ENCODE measurements around the gene OPCML.
A peak's percentile ranks its signal among the peaks of the same experiment; 100 is the strongest.

Gene OPCML

DNA sequence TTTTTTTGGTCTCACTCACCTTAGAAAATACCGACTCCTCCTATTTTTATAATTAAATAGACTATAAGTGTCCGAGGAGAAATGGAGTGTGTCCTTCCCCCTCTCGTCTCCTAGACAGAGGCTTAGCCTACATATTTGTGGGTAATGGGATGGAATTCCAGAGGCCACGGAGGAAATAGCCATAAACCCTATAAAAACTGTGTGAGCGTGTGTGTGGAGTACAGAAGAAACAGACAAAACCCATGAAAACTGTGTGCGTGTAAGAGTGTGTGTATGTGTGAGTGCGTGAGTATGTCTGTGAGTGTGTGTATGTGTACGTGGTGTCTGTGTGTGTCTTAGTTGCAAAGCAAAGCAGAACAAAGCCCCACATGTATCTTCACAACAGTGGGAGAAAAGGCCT lies 883.5 kb downstream of the OPCML start:
- no peak overlapping the region for H3K4me3 ChIP-seq (ENCODE audit: low read depth, low read length)
- no peak overlapping the region for H3K27ac ChIP-seq
- no peaks in the 10 kb centered on the region for H3K27me3 ChIP-seq (replicated peaks)
- in situ Hi-C loops (cut with HindIII; ENCODE audit: low pct_ligation_motif_present, low sequenced_read_pairs): no loop called here
- TF ChIP-seq CTCF (IDR thresholded peaks at IDR 0.05; ENCODE audit: low read depth, low read length, missing control alignments): no peak
- no peaks in the 10 kb centered on the region for H3K36me3 ChIP-seq (replicated peaks)
- DNase-seq: peak; percentile 42

- in situ Hi-C loops (cut with HindIII; ENCODE audit: low pct_ligation_motif_present, low sequenced_read_pairs): no loop called here
- H3K4me3 ChIP-seq (ENCODE audit: low read depth, low read length): no peak overlapping the region
- no peaks in the 10 kb centered on the region for H3K27me3 ChIP-seq (replicated peaks)
- no peak for DNase-seq
- H3K27ac ChIP-seq: no peak overlapping the region
- TF ChIP-seq CTCF (IDR thresholded peaks at IDR 0.05; ENCODE audit: low read depth, low read length, missing control alignments): no peak
- no peaks in the 10 kb centered on the region for H3K36me3 ChIP-seq (replicated peaks)
Observed at GRCh38 chr11:132646890-132647289, 885.4 kb downstream of the OPCML start.

GRCh38 chr11:132644520-132645239 lies 887.6 kb downstream of the OPCML start:
- in situ Hi-C loops (cut with HindIII; ENCODE audit: low pct_ligation_motif_present, low sequenced_read_pairs): no loop called here
- H3K4me3 ChIP-seq (ENCODE audit: low read depth, low read length): no peak overlapping the region
- DNase-seq: no peak
- TF ChIP-seq CTCF (IDR thresholded peaks at IDR 0.05; ENCODE audit: low read depth, low read length, missing control alignments): no peak
- H3K36me3 ChIP-seq (replicated peaks): no peaks in the 10 kb centered on the region
- H3K27me3 ChIP-seq (replicated peaks): no peaks in the 10 kb centered on the region
- H3K27ac ChIP-seq: no peak overlapping the region

- Histone ChIP-seq H3K4me3 (ENCODE audit: low read depth, low read length) (no peak overlapping the region), H3K27ac (no peak overlapping the region), H3K27me3 (replicated peaks) (no peaks in the 10 kb centered on the region), H3K36me3 (replicated peaks) (no peaks in the 10 kb centered on the region)
- in situ Hi-C loops (cut with HindIII; ENCODE audit: low pct_ligation_motif_present, low sequenced_read_pairs): no loop called here
- DNase-seq: no peak
- TF ChIP-seq CTCF (IDR thresholded peaks at IDR 0.05; ENCODE audit: low read depth, low read length, missing control alignments): no peak
Observed at GRCh38 chr11:132643239-132643638, 889.1 kb downstream of the OPCML start.

GRCh38 chr11:132640952-132641351 lies 891.3 kb downstream of the OPCML start:
- no peak overlapping the region for H3K4me3 ChIP-seq (ENCODE audit: low read depth, low read length)
- H3K27me3 ChIP-seq (replicated peaks): no peaks in the 10 kb centered on the region
- DNase-seq: no peak
- no peak overlapping the region for H3K27ac ChIP-seq
- TF ChIP-seq CTCF (IDR thresholded peaks at IDR 0.05; ENCODE audit: low read depth, low read length, missing control alignments): no peak
- in situ Hi-C loops (cut with HindIII; ENCODE audit: low pct_ligation_motif_present, low sequenced_read_pairs): no loop called here
- no peaks in the 10 kb centered on the region for H3K36me3 ChIP-seq (replicated peaks)

DNA sequence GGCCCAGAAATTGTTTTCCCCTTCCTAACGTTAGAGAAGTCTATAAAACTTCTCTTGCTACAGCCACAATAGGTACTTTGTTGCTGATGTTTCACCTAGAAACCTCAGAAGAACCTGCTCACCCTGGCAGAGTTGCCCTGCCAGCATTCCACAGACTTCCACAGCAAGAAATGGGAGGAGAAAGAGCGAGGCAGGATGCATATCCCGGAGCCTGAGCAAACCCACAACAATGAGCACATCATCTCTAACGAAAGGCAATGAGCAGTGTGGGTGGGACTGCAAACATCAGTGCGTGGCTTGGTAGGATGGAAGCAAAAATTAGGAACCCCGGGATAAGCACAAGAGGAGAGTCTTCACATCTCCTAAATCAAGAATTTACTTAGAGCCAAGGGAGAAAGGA lies 892.3 kb downstream of the OPCML start:
- TF ChIP-seq CTCF (IDR thresholded peaks at IDR 0.05; ENCODE audit: low read depth, low read length, missing control alignments): no peak
- in situ Hi-C loops (cut with HindIII; ENCODE audit: low pct_ligation_motif_present, low sequenced_read_pairs): no loop called here
- no peak for DNase-seq
- Histone ChIP-seq H3K27ac (no peak overlapping the region), H3K27me3 (replicated peaks) (no peaks in the 10 kb centered on the region), H3K36me3 (replicated peaks) (no peaks in the 10 kb centered on the region), H3K4me3 (ENCODE audit: low read depth, low read length) (no peak overlapping the region)
